ENCODE data around the gene EBF3. TPM values are rescaled to one million over a fixed set of nuclear protein-coding genes. Genes with fewer than 3 reads are reported as not detected.

The EBF3 gene
- total RNA-seq, 1 experiment from 2014 or later: 0.64 TPM

DNA sequence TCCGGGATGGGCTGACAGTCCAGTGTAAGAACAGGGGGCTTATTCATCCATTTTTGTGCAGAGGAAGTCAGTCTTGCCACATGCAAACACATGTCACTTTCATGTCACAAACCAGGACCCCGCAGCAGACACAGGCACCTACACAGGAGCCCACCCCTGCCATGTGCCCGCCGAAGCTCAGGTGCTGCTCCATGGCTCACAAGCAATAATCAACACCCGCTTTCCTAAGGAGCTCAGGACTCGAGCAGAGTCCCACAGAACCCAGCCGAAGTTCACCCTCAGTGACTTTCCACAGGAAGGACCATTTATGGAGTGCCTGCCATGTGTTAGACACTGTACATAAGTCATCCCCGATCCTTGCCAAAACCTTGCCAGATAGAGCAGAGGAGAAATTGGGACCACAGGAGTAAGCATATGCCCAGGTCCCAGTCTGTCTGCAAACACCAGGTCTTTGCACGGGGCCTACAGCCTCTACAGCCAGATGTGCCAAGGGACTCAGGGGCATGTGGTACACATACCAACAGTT lies 99.4 kb downstream of the EBF3 start:
- ChIA-PET POLR2A (no interaction called here), CTCF (no interaction called here)
- H3K4me3 ChIP-seq (ENCODE audit: low read depth in 2 of 2, low read length in 2 of 2): no peak overlapping the region
- BruUV-seq (replicated peaks): no TSS peak
- H3K4me1 ChIP-seq (ENCODE audit: control insufficient read depth, insufficient read depth, low read length): no peaks in the 10 kb centered on the region
- in situ Hi-C loops (cut with HindIII; ENCODE audit: low pct_unique_long_range_greater_than_20kb, low sequenced_read_pairs) (no loop called here), intact Hi-C loops (cut with micrococcal nuclease; ENCODE audit: unreplicated experiment) (no loop called here)
- no peak overlapping the region for H3K27ac ChIP-seq (ENCODE audit: low read length)
- no peak for ATAC-seq
- no peak for DNase-seq (ENCODE audit: low read depth, low spot score)
- no peaks in the 10 kb centered on the region for H3K9me3 ChIP-seq (ENCODE audit: control insufficient read depth, insufficient read depth, low read depth, low read length)
- TF ChIP-seq, protein P1, sequence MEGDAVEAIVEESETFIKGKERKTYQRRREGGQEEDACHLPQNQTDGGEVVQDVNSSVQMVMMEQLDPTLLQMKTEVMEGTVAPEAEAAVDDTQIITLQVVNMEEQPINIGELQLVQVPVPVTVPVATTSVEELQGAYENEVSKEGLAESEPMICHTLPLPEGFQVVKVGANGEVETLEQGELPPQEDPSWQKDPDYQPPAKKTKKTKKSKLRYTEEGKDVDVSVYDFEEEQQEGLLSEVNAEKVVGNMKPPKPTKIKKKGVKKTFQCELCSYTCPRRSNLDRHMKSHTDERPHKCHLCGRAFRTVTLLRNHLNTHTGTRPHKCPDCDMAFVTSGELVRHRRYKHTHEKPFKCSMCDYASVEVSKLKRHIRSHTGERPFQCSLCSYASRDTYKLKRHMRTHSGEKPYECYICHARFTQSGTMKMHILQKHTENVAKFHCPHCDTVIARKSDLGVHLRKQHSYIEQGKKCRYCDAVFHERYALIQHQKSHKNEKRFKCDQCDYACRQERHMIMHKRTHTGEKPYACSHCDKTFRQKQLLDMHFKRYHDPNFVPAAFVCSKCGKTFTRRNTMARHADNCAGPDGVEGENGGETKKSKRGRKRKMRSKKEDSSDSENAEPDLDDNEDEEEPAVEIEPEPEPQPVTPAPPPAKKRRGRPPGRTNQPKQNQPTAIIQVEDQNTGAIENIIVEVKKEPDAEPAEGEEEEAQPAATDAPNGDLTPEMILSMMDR (IDR thresholded peaks at IDR 0.05): no peak
- TF ChIP-seq SIN3A (IDR thresholded peaks at IDR 0.05; ENCODE audit: borderline replicate concordance, insufficient read depth, low read depth, low read length) (no peak), POLR2AphosphoS5 (IDR thresholded peaks at IDR 0.05; ENCODE audit: low read depth, low read length) (no peak), TCF7L2 (IDR thresholded peaks at IDR 0.05; ENCODE audit: low read depth, low read length) (no peak)
- TF ChIP-seq, protein P2, sequence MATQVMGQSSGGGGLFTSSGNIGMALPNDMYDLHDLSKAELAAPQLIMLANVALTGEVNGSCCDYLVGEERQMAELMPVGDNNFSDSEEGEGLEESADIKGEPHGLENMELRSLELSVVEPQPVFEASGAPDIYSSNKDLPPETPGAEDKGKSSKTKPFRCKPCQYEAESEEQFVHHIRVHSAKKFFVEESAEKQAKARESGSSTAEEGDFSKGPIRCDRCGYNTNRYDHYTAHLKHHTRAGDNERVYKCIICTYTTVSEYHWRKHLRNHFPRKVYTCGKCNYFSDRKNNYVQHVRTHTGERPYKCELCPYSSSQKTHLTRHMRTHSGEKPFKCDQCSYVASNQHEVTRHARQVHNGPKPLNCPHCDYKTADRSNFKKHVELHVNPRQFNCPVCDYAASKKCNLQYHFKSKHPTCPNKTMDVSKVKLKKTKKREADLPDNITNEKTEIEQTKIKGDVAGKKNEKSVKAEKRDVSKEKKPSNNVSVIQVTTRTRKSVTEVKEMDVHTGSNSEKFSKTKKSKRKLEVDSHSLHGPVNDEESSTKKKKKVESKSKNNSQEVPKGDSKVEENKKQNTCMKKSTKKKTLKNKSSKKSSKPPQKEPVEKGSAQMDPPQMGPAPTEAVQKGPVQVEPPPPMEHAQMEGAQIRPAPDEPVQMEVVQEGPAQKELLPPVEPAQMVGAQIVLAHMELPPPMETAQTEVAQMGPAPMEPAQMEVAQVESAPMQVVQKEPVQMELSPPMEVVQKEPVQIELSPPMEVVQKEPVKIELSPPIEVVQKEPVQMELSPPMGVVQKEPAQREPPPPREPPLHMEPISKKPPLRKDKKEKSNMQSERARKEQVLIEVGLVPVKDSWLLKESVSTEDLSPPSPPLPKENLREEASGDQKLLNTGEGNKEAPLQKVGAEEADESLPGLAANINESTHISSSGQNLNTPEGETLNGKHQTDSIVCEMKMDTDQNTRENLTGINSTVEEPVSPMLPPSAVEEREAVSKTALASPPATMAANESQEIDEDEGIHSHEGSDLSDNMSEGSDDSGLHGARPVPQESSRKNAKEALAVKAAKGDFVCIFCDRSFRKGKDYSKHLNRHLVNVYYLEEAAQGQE (IDR thresholded peaks at IDR 0.05; ENCODE audit: insufficient read depth in 1 of 2, low read depth in 2 of 2, low read length in 1 of 2): no peak
- no peaks in the 10 kb centered on the region for H3K36me3 ChIP-seq (ENCODE audit: control insufficient read depth, insufficient read depth, low read length)
- no peaks in the 10 kb centered on the region for H3K27me3 ChIP-seq (ENCODE audit: control insufficient read depth, insufficient read depth, low read length)

DNA sequence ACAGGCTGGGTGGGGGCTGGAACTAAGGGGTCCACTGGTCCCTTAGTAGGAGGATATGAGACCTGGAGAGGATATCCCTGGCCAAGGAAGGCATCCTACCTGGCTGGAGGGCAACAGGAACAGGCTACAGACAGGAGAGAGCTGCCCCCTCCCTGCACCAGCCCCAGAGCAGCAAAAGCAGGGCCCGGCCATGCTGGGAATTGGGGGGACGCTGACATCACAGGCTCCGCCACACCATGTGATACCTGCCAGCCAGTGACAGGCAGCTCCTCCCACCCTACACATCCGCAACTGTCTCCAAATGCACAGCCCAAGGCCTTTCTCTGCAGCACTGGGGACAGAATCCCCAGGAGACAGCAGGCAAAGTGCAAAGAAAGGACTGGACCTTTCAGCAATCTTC lies 100.0 kb downstream of the EBF3 start:
- POLR2A ChIA-PET: no interaction called here
- H3K4me3 ChIP-seq (ENCODE audit: low read depth in 2 of 2, low read length in 2 of 2): no peak overlapping the region
- no peak for DNase-seq (ENCODE audit: low read depth, low spot score)
- in situ Hi-C loops (cut with HindIII; ENCODE audit: low pct_unique_long_range_greater_than_20kb, low sequenced_read_pairs) (no loop called here), intact Hi-C loops (cut with micrococcal nuclease; ENCODE audit: unreplicated experiment) (no loop called here)
- H3K27ac ChIP-seq (ENCODE audit: low read length): no peak overlapping the region
- no peaks in the 10 kb centered on the region for H3K9me3 ChIP-seq (ENCODE audit: control insufficient read depth, insufficient read depth, low read depth, low read length)
- no peaks in the 10 kb centered on the region for H3K4me1 ChIP-seq (ENCODE audit: control insufficient read depth, insufficient read depth, low read length)
- no peak for ATAC-seq
- BruUV-seq (replicated peaks): no TSS peak
- CTCF ChIA-PET: no interaction called here
- no peak for TF ChIP-seq SIN3A (IDR thresholded peaks at IDR 0.05; ENCODE audit: borderline replicate concordance, insufficient read depth, low read depth, low read length)
- TF ChIP-seq TCF7L2 (IDR thresholded peaks at IDR 0.05; ENCODE audit: low read depth, low read length): no peak
- TF ChIP-seq, protein P1 (IDR thresholded peaks at IDR 0.05): no peak
- TF ChIP-seq POLR2AphosphoS5 (IDR thresholded peaks at IDR 0.05; ENCODE audit: low read depth, low read length): no peak
- TF ChIP-seq, protein P2 (IDR thresholded peaks at IDR 0.05; ENCODE audit: insufficient read depth in 1 of 2, low read depth in 2 of 2, low read length in 1 of 2): no peak
- no peaks in the 10 kb centered on the region for H3K36me3 ChIP-seq (ENCODE audit: control insufficient read depth, insufficient read depth, low read length)
- no peaks in the 10 kb centered on the region for H3K27me3 ChIP-seq (ENCODE audit: control insufficient read depth, insufficient read depth, low read length)
